ENCODE results near the gene F13B.
"Not testable (repeated sequence)": the region's sequence is repeated elsewhere in the genome, so short reads cannot be mapped to it uniquely, and the experiment has no call there.

F13B gene

DNA sequence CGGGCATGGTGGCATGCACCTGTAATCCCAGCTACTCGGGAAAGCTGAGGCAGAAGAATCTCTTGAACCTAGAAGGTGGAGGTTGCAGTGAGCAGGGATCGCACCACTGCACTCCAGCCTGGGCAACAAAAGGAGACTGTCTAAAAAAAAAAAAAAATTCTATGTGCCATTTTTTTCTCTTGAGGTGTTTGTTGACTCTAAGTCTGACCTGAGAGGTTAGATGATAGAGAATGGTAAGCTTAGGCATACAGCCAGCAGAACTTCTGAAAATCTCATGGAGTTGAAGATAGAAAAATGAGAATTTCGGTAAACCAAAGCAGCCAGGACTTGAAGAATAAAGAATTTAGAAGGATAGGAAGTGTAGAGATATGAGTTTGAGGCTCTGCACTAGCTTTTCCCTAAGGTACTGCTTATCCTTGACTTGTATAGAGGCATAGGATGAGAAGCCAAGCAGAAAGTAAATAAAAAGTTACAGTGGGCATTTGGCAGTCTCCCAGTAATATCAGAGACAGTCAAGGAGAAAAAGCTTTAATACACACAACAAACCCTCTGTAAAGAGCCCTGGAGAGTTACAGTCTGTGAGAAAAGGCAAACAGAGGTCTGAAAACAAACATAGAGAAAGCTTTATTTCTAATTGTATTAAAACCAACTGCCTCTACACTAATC is 24.3 kb downstream of the F13B start:
- H3K4me3 ChIP-seq (ENCODE audit: low read depth, low read length): no peak overlapping the region
- H3K27ac ChIP-seq (ENCODE audit: low read depth, low read length): no peak overlapping the region
- no peaks in the 10 kb centered on the region for H3K27me3 ChIP-seq (ENCODE audit: control insufficient read depth, insufficient read depth, low read length)
- H3K9me3 ChIP-seq (ENCODE audit: control insufficient read depth, insufficient read depth, low read depth, low read length): no peaks in the 10 kb centered on the region
- no peaks in the 10 kb centered on the region for H3K4me1 ChIP-seq (ENCODE audit: control insufficient read depth, insufficient read depth, low read length)
- H3K36me3 ChIP-seq (ENCODE audit: control insufficient read depth, insufficient read depth, low read length): no peaks in the 10 kb centered on the region
- H3K9ac ChIP-seq (ENCODE audit: low read length): no peak overlapping the region

DNA sequence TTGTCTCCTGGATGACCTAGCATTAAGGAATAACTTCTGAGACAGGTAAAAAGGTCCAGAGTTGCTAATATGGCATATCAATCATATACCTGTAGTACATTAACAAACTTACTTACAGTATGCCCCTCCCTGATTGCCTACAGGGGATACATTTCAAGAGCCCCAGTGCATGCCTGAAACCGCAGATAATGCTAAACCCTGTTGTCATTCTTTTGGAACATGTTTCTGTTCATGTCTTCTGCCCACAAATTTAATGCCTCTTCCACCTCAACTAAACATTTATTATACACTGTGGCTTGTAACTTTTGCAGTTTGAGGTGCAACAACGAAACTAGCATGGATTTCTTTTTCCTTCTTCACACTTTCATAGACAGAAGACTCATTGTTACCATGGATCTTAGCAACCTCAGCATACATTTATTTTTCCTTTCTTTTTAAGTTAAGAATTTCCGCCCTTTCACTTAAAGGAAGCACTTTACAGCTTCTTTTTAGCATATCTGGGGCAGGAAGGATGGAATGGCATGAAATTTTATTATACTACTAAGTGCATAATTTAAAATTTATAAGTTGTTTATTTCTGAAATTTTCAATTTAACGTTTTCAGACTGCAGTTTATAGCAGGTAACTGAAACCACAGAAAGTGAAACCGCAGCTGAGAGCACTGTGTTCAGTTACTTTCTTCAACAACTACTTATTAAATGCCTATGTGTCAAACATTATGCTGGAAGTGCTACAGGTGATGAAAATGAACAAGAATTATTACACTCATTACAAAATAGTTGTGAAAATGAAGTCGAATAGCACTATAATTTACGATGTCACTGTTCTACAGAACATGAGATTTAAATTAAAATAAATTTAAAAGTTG is 25.3 kb downstream of the F13B start:
- H3K9me3 ChIP-seq (ENCODE audit: control insufficient read depth, insufficient read depth, low read depth, low read length): no peaks in the 10 kb centered on the region
- no peaks in the 10 kb centered on the region for H3K36me3 ChIP-seq (ENCODE audit: control insufficient read depth, insufficient read depth, low read length)
- H3K27ac ChIP-seq (ENCODE audit: low read depth, low read length): no peak overlapping the region
- no peak overlapping the region for H3K4me3 ChIP-seq (ENCODE audit: low read depth, low read length)
- H3K27me3 ChIP-seq (ENCODE audit: control insufficient read depth, insufficient read depth, low read length): no peaks in the 10 kb centered on the region
- no peaks in the 10 kb centered on the region for H3K4me1 ChIP-seq (ENCODE audit: control insufficient read depth, insufficient read depth, low read length)
- H3K9ac ChIP-seq (ENCODE audit: low read length): no peak overlapping the region

DNA sequence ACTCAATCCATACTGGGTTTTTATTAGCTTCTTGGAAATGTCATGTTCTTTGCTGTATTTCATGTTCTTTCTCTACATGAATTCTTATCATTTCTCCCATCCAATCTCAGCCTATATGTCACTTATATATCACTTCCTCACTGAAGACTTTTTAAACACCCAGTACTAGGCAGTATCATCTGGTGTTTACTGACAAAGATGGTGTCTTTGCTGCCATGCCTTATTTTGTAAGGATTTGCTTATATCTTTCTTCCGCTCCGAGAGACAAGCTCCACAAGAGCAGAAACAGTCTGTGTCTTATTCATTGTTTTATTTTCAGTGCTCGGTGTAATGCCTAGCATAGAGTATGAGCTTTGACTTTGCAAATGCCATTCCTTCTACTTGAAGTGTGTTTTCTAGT is 30.2 kb downstream of the F13B start:
- no peaks in the 10 kb centered on the region for H3K27me3 ChIP-seq (ENCODE audit: control insufficient read depth, insufficient read depth, low read length)
- H3K4me1 ChIP-seq (ENCODE audit: control insufficient read depth, insufficient read depth, low read length): no peaks in the 10 kb centered on the region
- no peak overlapping the region for H3K27ac ChIP-seq (ENCODE audit: low read depth, low read length)
- H3K9me3 ChIP-seq (ENCODE audit: control insufficient read depth, insufficient read depth, low read depth, low read length): no peaks in the 10 kb centered on the region
- H3K4me3 ChIP-seq (ENCODE audit: low read depth, low read length): no peak overlapping the region
- H3K36me3 ChIP-seq (ENCODE audit: control insufficient read depth, insufficient read depth, low read length): no peaks in the 10 kb centered on the region
- no peak overlapping the region for H3K9ac ChIP-seq (ENCODE audit: low read length)

DNA sequence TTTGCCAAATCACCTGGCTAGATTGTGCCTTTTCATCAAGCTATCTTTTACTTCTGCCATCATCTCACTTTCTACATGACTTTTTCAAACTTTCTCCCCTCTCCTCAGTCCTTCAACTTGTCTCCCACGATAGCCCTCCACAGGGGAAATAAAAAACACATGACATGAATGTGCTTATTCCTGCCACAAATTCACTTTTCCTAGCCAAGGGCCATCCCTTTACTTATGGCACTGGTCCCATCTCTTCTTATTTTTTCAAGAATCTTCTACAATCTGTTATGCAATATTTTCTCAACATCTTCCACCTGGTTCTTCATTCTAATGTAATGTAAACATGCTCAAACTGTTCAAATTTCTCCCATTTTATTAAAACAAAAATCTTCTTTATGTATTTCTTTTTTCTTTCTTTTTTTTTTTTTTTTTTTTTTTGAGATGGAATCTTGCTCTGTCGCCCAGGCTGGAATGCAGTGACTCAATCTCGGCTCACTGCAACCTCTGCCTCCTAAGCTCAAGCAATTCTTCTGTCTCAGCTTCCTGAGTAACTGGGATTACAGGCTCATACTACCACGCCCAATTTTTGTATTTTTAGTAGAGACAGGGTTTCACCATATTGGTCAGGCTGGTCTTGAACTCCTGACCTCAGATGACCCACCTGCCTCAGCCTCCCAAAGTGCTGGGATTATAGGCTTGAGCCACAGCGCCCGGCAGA is 32.3 kb downstream of the F13B start:
- H3K27ac ChIP-seq (ENCODE audit: low read depth, low read length); H3K4me1 ChIP-seq (ENCODE audit: control insufficient read depth, insufficient read depth, low read length); H3K4me3 ChIP-seq (ENCODE audit: low read depth, low read length); H3K27me3 ChIP-seq (ENCODE audit: control insufficient read depth, insufficient read depth, low read length); H3K9me3 ChIP-seq (ENCODE audit: control insufficient read depth, insufficient read depth, low read depth, low read length); H3K9ac ChIP-seq (ENCODE audit: low read length); H3K36me3 ChIP-seq (ENCODE audit: control insufficient read depth, insufficient read depth, low read length): not testable (repeated sequence)

DNA sequence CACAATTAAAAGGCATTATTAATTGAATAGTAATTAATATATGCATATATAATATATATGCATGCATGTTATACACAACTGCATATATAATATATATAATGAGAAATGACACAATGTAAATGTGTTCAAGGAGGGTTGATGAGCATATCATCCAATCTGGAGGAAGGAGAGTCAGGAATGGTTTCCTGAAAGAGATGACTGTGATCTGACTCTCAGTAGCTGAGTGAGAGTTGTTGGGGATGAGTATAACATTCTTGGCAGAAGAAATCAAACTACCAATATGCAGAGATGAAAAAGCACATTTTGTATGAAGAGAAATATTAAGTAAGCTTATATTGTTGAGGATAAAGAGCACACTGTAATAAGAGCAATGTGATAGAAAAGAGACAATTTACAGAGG is 37.3 kb downstream of the F13B start:
- Histone ChIP-seq H3K27ac (ENCODE audit: low read depth, low read length) (no peak overlapping the region), H3K4me3 (ENCODE audit: low read depth, low read length) (no peak overlapping the region), H3K4me1 (ENCODE audit: control insufficient read depth, insufficient read depth, low read length) (no peaks in the 10 kb centered on the region), H3K36me3 (ENCODE audit: control insufficient read depth, insufficient read depth, low read length) (no peaks in the 10 kb centered on the region), H3K9me3 (ENCODE audit: control insufficient read depth, insufficient read depth, low read depth, low read length) (no peaks in the 10 kb centered on the region), H3K27me3 (ENCODE audit: control insufficient read depth, insufficient read depth, low read length) (no peaks in the 10 kb centered on the region), H3K9ac (ENCODE audit: low read length) (no peak overlapping the region)

DNA sequence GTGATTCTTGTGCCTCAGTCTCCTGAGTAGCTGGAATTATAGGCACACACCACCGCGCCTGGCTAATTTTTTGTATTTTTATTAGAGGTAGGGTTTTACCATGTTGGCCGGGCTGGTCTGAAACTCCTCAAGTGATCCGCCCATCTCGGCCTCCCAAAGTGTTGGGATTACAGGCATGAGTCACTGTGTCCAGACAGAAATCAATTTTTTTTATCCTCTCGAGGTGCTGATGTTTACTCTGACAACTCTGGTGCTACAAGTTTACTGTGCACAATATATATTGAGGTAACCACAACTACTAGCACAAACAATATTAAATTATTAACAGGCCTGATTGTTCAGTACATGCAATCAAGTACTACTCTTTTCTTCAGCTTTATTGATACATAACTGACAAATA is 39.7 kb downstream of the F13B start:
- H3K9me3 ChIP-seq (ENCODE audit: control insufficient read depth, insufficient read depth, low read depth, low read length): no peaks in the 10 kb centered on the region
- H3K9ac ChIP-seq (ENCODE audit: low read length): no peak overlapping the region
- no peak overlapping the region for H3K4me3 ChIP-seq (ENCODE audit: low read depth, low read length)
- H3K27me3 ChIP-seq (ENCODE audit: control insufficient read depth, insufficient read depth, low read length): no peaks in the 10 kb centered on the region
- H3K27ac ChIP-seq (ENCODE audit: low read depth, low read length): no peak overlapping the region
- H3K4me1 ChIP-seq (ENCODE audit: control insufficient read depth, insufficient read depth, low read length): no peaks in the 10 kb centered on the region
- no peaks in the 10 kb centered on the region for H3K36me3 ChIP-seq (ENCODE audit: control insufficient read depth, insufficient read depth, low read length)

DNA sequence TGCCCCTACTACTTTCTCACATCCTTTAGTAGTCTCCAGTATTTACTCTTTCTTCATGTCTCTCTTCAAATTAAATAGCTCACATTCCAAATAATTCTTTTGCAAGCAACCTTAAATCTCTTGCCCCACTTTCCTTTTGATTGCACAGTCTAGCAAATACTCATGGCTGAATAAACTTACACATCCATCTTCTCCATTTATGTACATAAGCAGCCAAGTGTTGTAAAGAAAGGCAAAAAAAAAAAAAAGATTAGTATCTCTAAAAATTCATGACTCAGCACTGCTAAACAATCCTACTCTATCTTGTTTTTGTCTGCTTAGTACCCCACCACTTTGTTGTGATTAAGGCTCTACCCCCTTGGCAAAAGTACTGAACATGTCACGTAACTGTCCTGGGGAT is 42.6 kb downstream of the F13B start:
- H3K4me3 ChIP-seq (ENCODE audit: low read depth, low read length): no peak overlapping the region
- H3K4me1 ChIP-seq (ENCODE audit: control insufficient read depth, insufficient read depth, low read length): peaks cover 3% of the 10 kb centered on the region; the same call in 1 of the 2 replicates
- no peak overlapping the region for H3K9ac ChIP-seq (ENCODE audit: low read length)
- H3K36me3 ChIP-seq (ENCODE audit: control insufficient read depth, insufficient read depth, low read length): no peaks in the 10 kb centered on the region
- no peaks in the 10 kb centered on the region for H3K9me3 ChIP-seq (ENCODE audit: control insufficient read depth, insufficient read depth, low read depth, low read length)
- no peak overlapping the region for H3K27ac ChIP-seq (ENCODE audit: low read depth, low read length)
- H3K27me3 ChIP-seq (ENCODE audit: control insufficient read depth, insufficient read depth, low read length): no peaks in the 10 kb centered on the region

DNA sequence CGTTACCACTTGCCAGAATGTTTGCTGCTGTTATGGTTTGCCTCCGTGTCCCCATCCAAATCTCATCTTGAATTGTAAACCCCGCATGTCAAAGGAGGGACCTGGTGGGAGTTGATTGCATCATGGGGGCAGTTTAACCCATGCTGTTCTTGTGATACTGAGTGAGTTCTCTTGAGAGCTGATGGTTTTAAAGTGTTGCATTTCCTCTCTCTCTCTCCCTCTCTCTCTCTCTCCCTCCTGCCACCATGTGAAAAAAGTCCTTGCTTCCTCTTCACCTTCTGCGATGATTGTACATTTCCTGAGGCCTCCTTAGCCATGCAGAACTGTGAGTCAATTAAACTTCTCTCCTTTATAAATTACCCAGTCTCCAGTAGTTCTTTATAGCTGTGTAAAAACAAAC is 45.3 kb downstream of the F13B start:
- Histone ChIP-seq H3K9me3 (ENCODE audit: control insufficient read depth, insufficient read depth, low read depth, low read length) (no peaks in the 10 kb centered on the region), H3K27me3 (ENCODE audit: control insufficient read depth, insufficient read depth, low read length) (no peaks in the 10 kb centered on the region), H3K36me3 (ENCODE audit: control insufficient read depth, insufficient read depth, low read length) (no peaks in the 10 kb centered on the region), H3K4me3 (ENCODE audit: low read depth, low read length) (no peak overlapping the region), H3K27ac (ENCODE audit: low read depth, low read length) (no peak overlapping the region), H3K4me1 (ENCODE audit: control insufficient read depth, insufficient read depth, low read length) (peaks cover 3% of the 10 kb centered on the region; the same call in 1 of the 2 replicates), H3K9ac (ENCODE audit: low read length) (no peak overlapping the region)

DNA sequence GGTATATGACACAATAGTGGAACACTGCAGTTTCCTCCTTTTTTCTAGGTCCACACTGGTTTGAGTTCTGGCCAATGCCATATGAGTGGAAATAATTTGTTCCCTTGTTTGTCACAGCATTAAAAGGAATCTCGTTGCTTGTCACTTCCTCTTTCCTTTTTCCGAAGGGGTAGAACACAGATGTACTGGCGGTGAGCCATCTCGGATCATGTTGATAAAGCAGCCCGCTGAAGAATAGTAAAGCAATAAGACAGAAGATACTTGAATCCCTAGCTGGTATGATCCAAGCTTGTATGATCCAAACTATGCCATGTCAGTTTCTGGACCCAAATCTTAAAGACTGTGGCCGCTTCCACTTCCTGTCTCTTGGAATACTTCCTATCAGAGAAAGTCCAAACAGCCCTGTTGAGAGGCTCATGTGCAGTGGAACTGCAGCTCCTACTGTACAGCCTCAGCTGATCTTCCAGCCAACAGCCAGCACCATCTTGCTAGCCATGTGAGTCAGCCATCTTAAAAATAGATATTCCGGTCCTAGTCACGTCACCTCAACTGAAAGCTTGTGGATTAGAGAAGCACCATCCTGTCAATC is 49.4 kb downstream of the F13B start:
- Histone ChIP-seq H3K4me3 (ENCODE audit: low read depth, low read length) (no peak overlapping the region), H3K4me1 (ENCODE audit: control insufficient read depth, insufficient read depth, low read length) (peaks cover 3% of the 10 kb centered on the region; the same call in 1 of the 2 replicates), H3K9ac (ENCODE audit: low read length) (no peak overlapping the region), H3K9me3 (ENCODE audit: control insufficient read depth, insufficient read depth, low read depth, low read length) (no peaks in the 10 kb centered on the region), H3K27me3 (ENCODE audit: control insufficient read depth, insufficient read depth, low read length) (no peaks in the 10 kb centered on the region), H3K27ac (ENCODE audit: low read depth, low read length) (no peak overlapping the region), H3K36me3 (ENCODE audit: control insufficient read depth, insufficient read depth, low read length) (no peaks in the 10 kb centered on the region)

DNA sequence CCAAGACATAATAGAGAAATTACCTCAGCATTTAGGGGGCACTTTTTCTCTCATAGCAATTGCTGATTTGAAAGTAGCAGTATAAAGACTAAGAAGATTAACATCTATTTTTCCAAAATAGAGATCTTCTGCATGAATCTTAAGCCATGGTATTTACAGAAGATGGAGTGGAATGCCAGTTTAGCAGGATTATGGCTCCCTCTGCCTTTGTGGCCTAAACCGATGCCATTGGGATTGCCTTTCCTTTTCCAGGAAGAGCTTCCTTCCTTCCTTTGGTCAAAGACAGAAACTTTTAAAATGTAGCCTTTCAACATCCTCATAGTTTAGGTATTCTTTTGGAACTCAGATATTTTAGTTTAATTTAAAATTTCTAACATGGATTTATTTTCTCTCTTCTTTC is 50.3 kb downstream of the F13B start:
- peaks cover 1% of the 10 kb centered on the region; the same call in 1 of the 2 replicates for H3K4me1 ChIP-seq (ENCODE audit: control insufficient read depth, insufficient read depth, low read length)
- no peak overlapping the region for H3K4me3 ChIP-seq (ENCODE audit: low read depth, low read length)
- no peak overlapping the region for H3K9ac ChIP-seq (ENCODE audit: low read length)
- peaks cover 3% of the 10 kb centered on the region for H3K9me3 ChIP-seq (ENCODE audit: control insufficient read depth, insufficient read depth, low read depth, low read length)
- H3K27me3 ChIP-seq (ENCODE audit: control insufficient read depth, insufficient read depth, low read length): no peaks in the 10 kb centered on the region
- no peaks in the 10 kb centered on the region for H3K36me3 ChIP-seq (ENCODE audit: control insufficient read depth, insufficient read depth, low read length)
- H3K27ac ChIP-seq (ENCODE audit: low read depth, low read length): no peak overlapping the region

DNA sequence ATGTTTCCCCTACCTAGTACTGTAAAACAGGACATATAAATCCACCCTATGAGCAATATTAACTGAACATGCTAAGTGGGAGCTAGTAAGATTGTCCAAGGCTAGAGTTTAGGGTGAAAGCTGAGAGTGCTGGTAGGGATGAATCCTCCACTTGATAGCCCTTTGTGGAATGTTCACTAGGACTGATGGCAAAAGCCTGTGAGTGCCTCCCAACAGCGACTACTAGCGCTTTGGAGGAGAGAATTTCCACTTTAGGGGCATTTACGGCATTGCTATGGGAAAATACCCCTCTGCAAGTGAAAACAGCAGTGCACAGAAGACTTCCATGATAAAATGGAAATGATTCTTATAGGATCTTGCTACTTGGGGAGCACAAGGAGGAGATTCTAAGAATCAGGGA is 53.8 kb downstream of the F13B start:
- no peak overlapping the region for H3K27ac ChIP-seq (ENCODE audit: low read depth, low read length)
- no peak overlapping the region for H3K4me3 ChIP-seq (ENCODE audit: low read depth, low read length)
- peaks cover 8% of the 10 kb centered on the region for H3K9me3 ChIP-seq (ENCODE audit: control insufficient read depth, insufficient read depth, low read depth, low read length)
- H3K9ac ChIP-seq (ENCODE audit: low read length): no peak overlapping the region
- H3K36me3 ChIP-seq (ENCODE audit: control insufficient read depth, insufficient read depth, low read length): no peaks in the 10 kb centered on the region
- H3K4me1 ChIP-seq (ENCODE audit: control insufficient read depth, insufficient read depth, low read length): no peaks in the 10 kb centered on the region
- no peaks in the 10 kb centered on the region for H3K27me3 ChIP-seq (ENCODE audit: control insufficient read depth, insufficient read depth, low read length)

Data from HUES6 (cell line).